ENCODE data around the gene CAGE1. TPM values are rescaled to one million over a fixed set of nuclear protein-coding genes. Genes with fewer than 3 reads are reported as not detected.

Gene CAGE1
- polyA plus RNA-seq, 1 donor (not counting 4 experiments of a cell fraction or from before 2014, with no cell fraction given): 0.04 TPM

DNA sequence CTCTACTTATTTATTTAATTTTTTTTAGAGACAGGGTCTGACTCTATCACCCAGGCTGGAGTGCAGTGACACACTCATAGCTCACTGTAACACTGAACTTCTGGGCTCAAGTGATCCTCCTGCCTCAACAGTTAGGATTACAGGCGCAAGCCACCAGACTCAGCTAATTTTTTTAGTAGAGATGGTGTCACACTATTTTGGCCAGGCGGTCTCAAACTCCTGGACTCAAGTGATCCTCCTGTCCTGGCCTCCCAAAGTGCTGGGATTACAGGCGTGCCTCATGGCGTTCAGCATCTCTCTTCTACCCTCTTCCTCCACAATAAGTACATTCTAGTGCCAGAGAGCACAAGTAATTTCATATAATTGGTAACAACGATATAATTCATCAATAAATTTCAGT lies 82.0 kb downstream of the CAGE1 start:
- TF ChIP-seq, protein P1, sequence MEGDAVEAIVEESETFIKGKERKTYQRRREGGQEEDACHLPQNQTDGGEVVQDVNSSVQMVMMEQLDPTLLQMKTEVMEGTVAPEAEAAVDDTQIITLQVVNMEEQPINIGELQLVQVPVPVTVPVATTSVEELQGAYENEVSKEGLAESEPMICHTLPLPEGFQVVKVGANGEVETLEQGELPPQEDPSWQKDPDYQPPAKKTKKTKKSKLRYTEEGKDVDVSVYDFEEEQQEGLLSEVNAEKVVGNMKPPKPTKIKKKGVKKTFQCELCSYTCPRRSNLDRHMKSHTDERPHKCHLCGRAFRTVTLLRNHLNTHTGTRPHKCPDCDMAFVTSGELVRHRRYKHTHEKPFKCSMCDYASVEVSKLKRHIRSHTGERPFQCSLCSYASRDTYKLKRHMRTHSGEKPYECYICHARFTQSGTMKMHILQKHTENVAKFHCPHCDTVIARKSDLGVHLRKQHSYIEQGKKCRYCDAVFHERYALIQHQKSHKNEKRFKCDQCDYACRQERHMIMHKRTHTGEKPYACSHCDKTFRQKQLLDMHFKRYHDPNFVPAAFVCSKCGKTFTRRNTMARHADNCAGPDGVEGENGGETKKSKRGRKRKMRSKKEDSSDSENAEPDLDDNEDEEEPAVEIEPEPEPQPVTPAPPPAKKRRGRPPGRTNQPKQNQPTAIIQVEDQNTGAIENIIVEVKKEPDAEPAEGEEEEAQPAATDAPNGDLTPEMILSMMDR (optimal IDR thresholded peaks at IDR 0.05 in 1 of 3, IDR thresholded peaks at IDR 0.05 in 1 of 3, conservative IDR thresholded peaks at IDR 0.05 in 1 of 3; ENCODE audit: extremely low read depth in 1 of 3, insufficient read depth in 2 of 3, low read length in 3 of 3): no peak
- no peak for TF ChIP-seq EZH2 (IDR thresholded peaks at IDR 0.05; ENCODE audit: low read length)
- no peak for FAIRE-seq
- Histone ChIP-seq H3K9me1 (ENCODE audit: control insufficient read depth, extremely low read depth, insufficient read depth, low read length) (no peaks in the 10 kb centered on the region), H3K36me3 (ENCODE audit: control insufficient read depth in 2 of 2, extremely low read depth in 1 of 2, insufficient read depth in 2 of 2, low read length in 2 of 2) (peaks cover 10 to 39% of the 10 kb centered on the region in 2 experiments), H3K4me3 (ENCODE audit: control insufficient read depth in 2 of 3, extremely low read depth in 1 of 3, insufficient read depth in 2 of 3, low read depth in 1 of 3, low read length in 3 of 3) (no peak overlapping the region), H4K20me1 (ENCODE audit: control insufficient read depth, extremely low read depth, insufficient read depth, low read length) (no peaks in the 10 kb centered on the region), H2AFZ (ENCODE audit: control insufficient read depth, low read length) (no peak overlapping the region), H3K9me3 (ENCODE audit: control insufficient read depth, low read depth, low read length) (no peaks in the 10 kb centered on the region), H3K27me3 (ENCODE audit: control insufficient read depth, extremely low read depth, insufficient read depth, low read length) (no peaks in the 10 kb centered on the region), H3K4me2 (ENCODE audit: control insufficient read depth, extremely low read depth, insufficient read depth, low read depth, low read length) (no peak overlapping the region), H3K9ac (ENCODE audit: control insufficient read depth, extremely low read depth, insufficient read depth, low read length) (no peak overlapping the region), H3K4me1 (ENCODE audit: control insufficient read depth, extremely low read depth, insufficient read depth, low read length) (peaks cover 9% of the 10 kb centered on the region), H3K27ac (ENCODE audit: control insufficient read depth, insufficient read depth, low read length) (no peak overlapping the region), H3K79me2 (ENCODE audit: control insufficient read depth, insufficient read depth, low read length) (peaks cover 80% of the 10 kb centered on the region)
- no peak for DNase-seq (ENCODE audit: low read depth, low spot score)
- dilution Hi-C loops (cut with MboI; ENCODE audit: extremely low pct_ligation_motif_present, low sequenced_read_pairs): no loop called here

DNA sequence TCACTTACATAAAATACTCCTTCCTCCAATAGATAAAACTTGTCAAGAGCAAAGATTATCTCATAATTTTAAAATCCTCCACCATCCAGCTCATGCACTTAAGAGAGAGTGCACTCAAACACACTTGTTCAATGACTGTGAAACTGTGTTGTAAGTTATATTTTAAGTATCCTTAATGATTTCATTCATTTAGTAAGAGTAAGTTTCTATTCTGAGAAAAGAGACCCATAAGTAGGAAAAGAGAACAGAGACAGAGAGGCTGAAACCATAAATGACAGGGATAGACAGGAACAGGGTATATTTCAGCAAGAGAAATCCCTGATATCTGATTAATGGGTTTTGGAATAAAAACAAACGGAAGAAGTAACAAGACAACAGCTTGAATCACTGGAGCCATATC lies 84.7 kb downstream of the CAGE1 start:
- Histone ChIP-seq H3K9me3 (ENCODE audit: control insufficient read depth, low read depth, low read length) (no peaks in the 10 kb centered on the region), H4K20me1 (ENCODE audit: control insufficient read depth, extremely low read depth, insufficient read depth, low read length) (no peaks in the 10 kb centered on the region), H3K27ac (ENCODE audit: control insufficient read depth, insufficient read depth, low read length) (no peak overlapping the region), H3K4me1 (ENCODE audit: control insufficient read depth, extremely low read depth, insufficient read depth, low read length) (no peaks in the 10 kb centered on the region), H3K27me3 (ENCODE audit: control insufficient read depth, extremely low read depth, insufficient read depth, low read length) (no peaks in the 10 kb centered on the region), H3K9me1 (ENCODE audit: control insufficient read depth, extremely low read depth, insufficient read depth, low read length) (no peaks in the 10 kb centered on the region), H3K36me3 (ENCODE audit: control insufficient read depth in 2 of 2, extremely low read depth in 1 of 2, insufficient read depth in 2 of 2, low read length in 2 of 2) (peaks cover 18 to 40% of the 10 kb centered on the region in 2 experiments), H3K4me3 (ENCODE audit: control insufficient read depth in 2 of 3, extremely low read depth in 1 of 3, insufficient read depth in 2 of 3, low read depth in 1 of 3, low read length in 3 of 3) (no peak overlapping the region), H2AFZ (ENCODE audit: control insufficient read depth, low read length) (no peak overlapping the region), H3K9ac (ENCODE audit: control insufficient read depth, extremely low read depth, insufficient read depth, low read length) (no peak overlapping the region), H3K4me2 (ENCODE audit: control insufficient read depth, extremely low read depth, insufficient read depth, low read depth, low read length) (no peak overlapping the region), H3K79me2 (ENCODE audit: control insufficient read depth, insufficient read depth, low read length) (peaks cover 62% of the 10 kb centered on the region)
- TF ChIP-seq EZH2 (IDR thresholded peaks at IDR 0.05; ENCODE audit: low read length): no peak
- TF ChIP-seq, protein P1 (optimal IDR thresholded peaks at IDR 0.05 in 1 of 3, IDR thresholded peaks at IDR 0.05 in 1 of 3, conservative IDR thresholded peaks at IDR 0.05 in 1 of 3; ENCODE audit: extremely low read depth in 1 of 3, insufficient read depth in 2 of 3, low read length in 3 of 3): no peak
- DNase-seq (ENCODE audit: low read depth, low spot score) (no peak), FAIRE-seq (no peak)
- dilution Hi-C loops (cut with MboI; ENCODE audit: extremely low pct_ligation_motif_present, low sequenced_read_pairs): no loop called here

Measured in keratinocyte (primary cell).